H9 (cell line): ENCODE measurements around the gene PPIL3. TPM values are rescaled to one million over a fixed set of nuclear protein-coding genes. Genes with fewer than 3 reads are reported as not detected.

Experiments used
- DNase-seq: peaks from one replicate; pipeline ENCODE4 v3.0.0-alpha.2; 2017
- H2AFZ ChIP-seq: one replicate; pipeline ENCODE4 v1.6.1; 2013; ENCODE audit warnings: mild to moderate bottlenecking, low read length, control low read depth, moderate library complexity
- H2AK5ac ChIP-seq: 2 replicates; pipeline ENCODE4 v1.6.1; 2013; ENCODE audit warnings: low read length, control low read depth, mixed read lengths; ENCODE audit not compliant: insufficient read length
- H2BK120ac ChIP-seq: one replicate; pipeline ENCODE4 v1.6.1; 2013; ENCODE audit warnings: low read depth, mild to moderate bottlenecking, low read length, control low read depth, inconsistent platforms; ENCODE audit not compliant: poor library complexity, severe bottlenecking
- H2BK12ac ChIP-seq: 2 replicates; pipeline ENCODE4 v1.6.1; 2013; ENCODE audit warnings: low read length, control low read depth, mixed read lengths, low read depth; ENCODE audit not compliant: insufficient read length
- H2BK15ac ChIP-seq: 2 replicates; pipeline ENCODE4 v1.6.1; 2013; ENCODE audit warnings: low read depth, low read length, control low read depth
- H2BK20ac ChIP-seq: one replicate; pipeline ENCODE4 v1.6.1; 2013; ENCODE audit warnings: low read depth, mild to moderate bottlenecking, low read length, control low read depth, inconsistent platforms; ENCODE audit not compliant: poor library complexity, severe bottlenecking
- H2BK5ac ChIP-seq: 2 replicates; pipeline ENCODE4 v1.6.1; 2013; ENCODE audit warnings: low read length, control low read depth, mixed read lengths; ENCODE audit not compliant: insufficient read length
- H3K14ac ChIP-seq: 2 replicates; pipeline ENCODE4 v1.6.1; 2013; ENCODE audit warnings: low read length, control low read depth; ENCODE audit not compliant: insufficient read depth
- H3K18ac ChIP-seq: 2 replicates; pipeline ENCODE4 v1.6.1; 2013; ENCODE audit warnings: low read depth, mild to moderate bottlenecking, mixed read lengths, low read length, control low read depth; ENCODE audit not compliant: insufficient read length
- H3K23ac ChIP-seq: 2 replicates; pipeline ENCODE4 v1.6.1; 2013; ENCODE audit warnings: low read length, control low read depth, mixed read lengths, low read depth; ENCODE audit not compliant: insufficient read length
- H3K23me2 ChIP-seq: 2 replicates; pipeline ENCODE4 v1.6.1; 2013; ENCODE audit warnings: low read depth, mild to moderate bottlenecking, mixed read lengths, low read length, control low read depth; ENCODE audit not compliant: insufficient read length, poor library complexity, severe bottlenecking
- H3K27ac ChIP-seq: 2 replicates; pipeline ENCODE4 v1.5.1; 2013; ENCODE audit warnings: low read length, control low read depth, mixed read lengths, low read depth; ENCODE audit not compliant: insufficient read length
- H3K27me3 ChIP-seq: 2 replicates; pipeline ENCODE4 v1.6.1; 2013; ENCODE audit warnings: low read length, control low read depth, inconsistent platforms; ENCODE audit not compliant: insufficient read depth
- H3K4ac ChIP-seq: 2 replicates; pipeline ENCODE4 v1.6.1; 2013; ENCODE audit warnings: low read depth, mild to moderate bottlenecking, control low read depth, inconsistent platforms, low read length, moderate library complexity
- H3K4me1 ChIP-seq: 2 replicates; pipeline ENCODE4 v1.6.1; 2013; ENCODE audit warnings: low read length, control low read depth, inconsistent platforms; ENCODE audit not compliant: insufficient read depth
- H3K4me2 ChIP-seq: 2 replicates; pipeline ENCODE4 v1.6.1; 2013; ENCODE audit warnings: low read length, control low read depth, mixed read lengths; ENCODE audit not compliant: insufficient read length, insufficient read depth
- H3K56ac ChIP-seq: 2 replicates; pipeline ENCODE4 v1.6.1; 2013; ENCODE audit warnings: low read depth, mild to moderate bottlenecking, mixed read lengths, low read length, control low read depth; ENCODE audit not compliant: insufficient read length
- H3K79me1 ChIP-seq: 2 replicates; pipeline ENCODE4 v1.6.1; 2013; ENCODE audit warnings: low read depth, mild to moderate bottlenecking, moderate library complexity, low read length, control low read depth, inconsistent platforms; ENCODE audit not compliant: insufficient read depth, poor library complexity, severe bottlenecking
- H3K79me2 ChIP-seq: 2 replicates; pipeline ENCODE4 v1.6.1; 2013; ENCODE audit warnings: low read length, control low read depth, inconsistent platforms; ENCODE audit not compliant: insufficient read depth
- H3K9ac ChIP-seq: 2 replicates; pipeline ENCODE4 v1.6.1; 2013; ENCODE audit warnings: low read length, control low read depth, mixed read lengths; ENCODE audit not compliant: insufficient read length; ENCODE audit errors: extremely low read depth
- H3K9me3 ChIP-seq: one replicate; pipeline ENCODE4 v1.6.1; 2013; ENCODE audit warnings: low read depth, low read length, inconsistent platforms; ENCODE audit not compliant: control insufficient read depth
- H3T11ph ChIP-seq: one replicate; pipeline ENCODE4 v1.6.1; 2013; ENCODE audit warnings: mild to moderate bottlenecking, low read length, control low read depth, inconsistent platforms
- H4K20me1 ChIP-seq: one replicate; pipeline ENCODE4 v1.6.1; 2013; ENCODE audit not compliant: control insufficient read depth, insufficient read length, insufficient read depth
- H4K5ac ChIP-seq: 2 replicates; pipeline ENCODE4 v1.6.1; 2013; ENCODE audit warnings: low read depth, mild to moderate bottlenecking, mixed read lengths, low read length, control low read depth; ENCODE audit not compliant: insufficient read length
- H4K8ac ChIP-seq: replicated peaks from 2 replicates; pipeline ENCODE4 v1.6.1; 2013; ENCODE audit warnings: low read length, control low read depth, mixed read lengths, low read depth; ENCODE audit not compliant: insufficient read length
- H4K91ac ChIP-seq: 2 replicates; pipeline ENCODE4 v1.6.1; 2013; ENCODE audit warnings: low read depth, mild to moderate bottlenecking, moderate library complexity, mixed read lengths, low read length, control low read depth; ENCODE audit not compliant: insufficient read length
- H3K27ac Mint-ChIP-seq, 3 experiments: 2 replicates in 2 of 3; 3 replicates in 1 of 3; pipeline ENCODE4 v1.8.0; 2020 to 2021; ENCODE audit warnings: mixed read lengths in 3 of 3, mild to moderate bottlenecking in 1 of 3, moderate library complexity in 1 of 3
- H3K27me3 Mint-ChIP-seq: 2 replicates; pipeline ENCODE4 v1.8.0; 2021; ENCODE audit warnings: low read depth, mild to moderate bottlenecking, moderate library complexity, mixed read lengths
- H3K36me3 Mint-ChIP-seq, 3 experiments: 2 replicates in 2 of 3; 3 replicates in 1 of 3; pipeline ENCODE4 v1.8.0; 2020 to 2021; ENCODE audit warnings: low read depth in 3 of 3, mixed read lengths in 3 of 3; ENCODE audit not compliant: insufficient read depth in 1 of 3
- H3K4me1 Mint-ChIP-seq, 2 experiments: 2 replicates each; pipeline ENCODE4 v1.8.0; 2020; ENCODE audit warnings: mixed read lengths in 2 of 2
- H3K4me3 Mint-ChIP-seq, 2 experiments: 2 replicates in 1 of 2; 3 replicates in 1 of 2; pipeline ENCODE4 v1.8.0; 2020 to 2021; ENCODE audit warnings: mild to moderate bottlenecking in 2 of 2, mixed read lengths in 2 of 2, moderate library complexity in 1 of 2
- H3K9me3 Mint-ChIP-seq, 2 experiments: 2 replicates in 1 of 2; 3 replicates in 1 of 2; pipeline ENCODE4 v1.8.0; 2020; ENCODE audit warnings: mild to moderate bottlenecking in 2 of 2, mixed read lengths in 2 of 2, moderate library complexity in 1 of 2
- CTCF ChIP-seq: fragments of 200-600 bp; sonication (generic); conservative IDR thresholded peaks from 3 replicates; pipeline ENCODE4 v1.8.0; 2021; ENCODE audit warnings: antibody characterized with exemption, mild to moderate bottlenecking
- WGBS: extraction: QIAGEN DNeasy Blood & Tissue Kit; methylation state at CpG from one replicate; pipeline ENCODE4 v1.1.7; 2013; ENCODE audit warnings: missing lambda C conversion rate, low lambda C conversion rate, mixed read lengths; ENCODE audit not compliant: insufficient read length; ENCODE audit errors: extremely low coverage; 5-methylcytosine and 5-hydroxymethylcytosine counted together
- total RNA-seq: library from RNA; stranded (reverse); gene quantifications from 2 replicates; pipeline ENCODE4 v1.2.1, GENCODE V29; 2021

Gene PPIL3
- total RNA-seq, 1 experiment from 2014 or later = 63.4 TPM

- DNase-seq = no peak
- Histone ChIP-seq H3K4me1 (no peaks in the 10 kb centered on the region), H3K23me2 (peaks cover 10% of the 10 kb centered on the region), H4K8ac (no peak overlapping the region), H2AFZ (no peak overlapping the region), H3K9me3 (no peaks in the 10 kb centered on the region), H3K27ac (no peak overlapping the region), H3K27me3 (no peaks in the 10 kb centered on the region), H3K79me2 (peaks cover 25% of the 10 kb centered on the region; the same call in 1 of the 2 replicates), H3T11ph (no peak overlapping the region), H2BK5ac (no peak overlapping the region), H2AK5ac (no peak overlapping the region), H3K9ac (no peak overlapping the region), H2BK120ac (no peak overlapping the region), H2BK12ac (no peak overlapping the region), H3K79me1 (peaks cover 7% of the 10 kb centered on the region), H4K5ac (no peak overlapping the region), H3K56ac (no peak overlapping the region), H4K20me1 (no peaks in the 10 kb centered on the region), H3K23ac (no peak overlapping the region), H2BK15ac (no peak overlapping the region), H3K4me2 (peak overlapping the region; percentile 72), H3K14ac (no peak overlapping the region), H3K4ac (no peak overlapping the region), H2BK20ac (no peak overlapping the region), H4K91ac (no peak overlapping the region), H3K18ac (no peak overlapping the region)
- no peak for TF ChIP-seq CTCF
- Mint-ChIP-seq H3K36me3 (peaks cover 39 to 59% (median 55%) of the 10 kb centered on the region in 3 experiments), H3K9me3 (no peaks in the 10 kb centered on the region), H3K27ac (peak overlapping the region; percentile 0 to 74 (median 5)), H3K4me3 (peak overlapping the region; percentile 94 to 97), H3K4me1 (peaks cover 22 to 23% of the 10 kb centered on the region in 2 experiments), H3K27me3 (no peaks in the 10 kb centered on the region)
- WGBS = no CpG with 5 or more reads among the region's 4 CpGs
Measured at GRCh38 chr2:200861617-200862155, 27.2 kb downstream of the PPIL3 start.
